ENCODE results near the gene TCTA. TPM values are rescaled to one million over a fixed set of nuclear protein-coding genes. Genes with fewer than 3 reads are reported as not detected.
"Not testable (repeated sequence)": the region's sequence is repeated elsewhere in the genome, so short reads cannot be mapped to it uniquely, and the experiment has no call there.

TCTA gene, protein sequence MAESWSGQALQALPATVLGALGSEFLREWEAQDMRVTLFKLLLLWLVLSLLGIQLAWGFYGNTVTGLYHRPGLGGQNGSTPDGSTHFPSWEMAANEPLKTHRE
- 10.1 TPM for polyA plus RNA-seq (2012; ENCODE audit: insufficient read depth, insufficient read length)

DNA sequence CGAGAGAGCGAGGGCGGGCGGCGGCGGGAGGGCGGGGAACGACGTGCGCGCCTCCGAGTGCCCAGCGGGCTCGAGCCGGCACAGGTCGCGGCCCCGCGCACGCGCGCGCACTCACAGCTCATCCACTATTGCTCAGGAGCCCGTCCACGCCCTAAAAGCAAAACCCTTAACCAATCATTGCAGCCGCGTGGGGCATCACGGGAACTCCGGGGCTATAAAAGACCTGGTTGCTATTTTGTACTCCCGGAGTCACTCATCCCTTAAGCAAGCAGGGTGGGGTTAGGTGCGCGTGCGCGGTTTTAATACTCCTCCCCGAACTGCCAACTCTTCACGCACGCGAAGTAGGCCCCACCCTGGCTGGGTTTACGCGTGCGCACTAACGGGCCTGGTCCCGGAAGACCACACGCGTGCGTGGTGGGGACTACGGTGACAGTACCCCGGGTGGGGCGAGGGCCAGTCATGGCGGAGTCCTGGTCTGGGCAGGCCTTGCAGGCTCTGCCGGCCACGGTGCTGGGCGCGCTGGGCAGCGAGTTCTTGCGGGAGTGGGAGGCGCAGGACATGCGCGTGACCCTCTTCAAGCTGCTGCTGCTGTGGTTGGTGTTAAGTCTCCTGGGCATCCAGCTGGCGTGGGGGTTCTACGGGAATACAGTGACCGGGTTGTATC, at the start of gene TCTA, which contains the start of gene RHOA:
Gene TCTA, plus strand, starts transcription at position 456 of the 664 bp plus-strand sequence. Its CDS starts 4 bp downstream, at position 460.
Gene RHOA, minus strand, starts transcription at position 9 of the 664 bp plus-strand sequence. CDS start 36,387 bp downstream, outside the sequence.
- DNase-seq (ENCODE audit: low read depth, low spot score), result peak; percentile 100
- peak within 1 kb of the TSS; percentile 96 for H3K4me3 ChIP-seq (ENCODE audit: low read length)

DNA sequence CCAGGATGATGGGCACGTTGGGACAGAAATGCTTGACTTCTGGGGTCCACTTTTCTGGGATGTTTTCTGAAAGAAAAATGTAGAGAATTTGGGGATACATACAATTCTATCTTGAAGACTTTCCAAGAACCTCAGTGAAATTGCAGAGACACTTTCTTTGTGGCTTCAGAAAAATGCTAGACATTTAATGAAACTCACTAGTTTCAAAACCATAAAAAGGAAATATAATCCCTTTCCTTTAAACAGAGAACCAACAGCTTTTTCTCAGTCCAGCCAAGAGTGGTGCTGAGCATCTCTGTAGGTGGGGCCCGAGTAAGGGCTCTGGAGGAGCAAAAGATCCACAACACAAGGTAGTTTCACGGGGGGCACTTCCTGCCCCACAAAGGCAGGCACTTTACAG, 49.7 kb upstream of the TCTA start:
- no peak for DNase-seq (ENCODE audit: low read depth, low spot score)
- no peak overlapping the region for H3K4me3 ChIP-seq (ENCODE audit: low read length)

DNA sequence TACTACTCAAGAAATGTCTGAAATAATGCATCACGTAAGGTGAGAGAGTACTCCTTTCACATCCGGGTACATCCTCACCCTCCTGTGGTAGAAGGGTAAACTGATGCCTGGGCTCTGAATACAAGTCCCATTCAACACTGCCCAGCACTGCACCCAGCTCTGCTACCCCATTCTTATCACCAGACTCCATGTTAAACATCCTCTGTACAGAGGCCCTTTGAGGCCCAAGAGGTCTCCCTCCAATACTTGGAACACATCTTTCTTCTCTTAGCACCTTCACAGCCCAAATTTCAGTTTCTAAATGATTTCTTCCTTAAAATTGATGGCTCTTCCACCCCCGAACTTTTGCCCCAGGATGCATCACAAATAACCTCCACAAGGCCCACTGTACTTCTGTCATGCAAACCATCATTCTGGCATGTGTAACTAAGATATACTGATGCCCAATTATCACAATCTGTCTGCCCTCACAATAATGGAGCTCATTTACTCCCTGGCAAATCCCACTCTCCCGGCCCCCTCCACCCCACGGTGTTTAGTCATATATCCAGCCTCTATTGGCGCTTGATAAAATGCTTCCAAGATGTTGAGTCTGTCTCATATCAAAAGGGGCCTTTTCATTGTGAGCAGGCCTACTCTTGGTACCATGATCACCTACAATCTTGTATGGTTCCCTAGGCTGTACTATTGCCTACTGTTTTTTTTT, 41.5 kb upstream of the TCTA start:
- no peak overlapping the region for H3K4me3 ChIP-seq (ENCODE audit: low read length)

DNA sequence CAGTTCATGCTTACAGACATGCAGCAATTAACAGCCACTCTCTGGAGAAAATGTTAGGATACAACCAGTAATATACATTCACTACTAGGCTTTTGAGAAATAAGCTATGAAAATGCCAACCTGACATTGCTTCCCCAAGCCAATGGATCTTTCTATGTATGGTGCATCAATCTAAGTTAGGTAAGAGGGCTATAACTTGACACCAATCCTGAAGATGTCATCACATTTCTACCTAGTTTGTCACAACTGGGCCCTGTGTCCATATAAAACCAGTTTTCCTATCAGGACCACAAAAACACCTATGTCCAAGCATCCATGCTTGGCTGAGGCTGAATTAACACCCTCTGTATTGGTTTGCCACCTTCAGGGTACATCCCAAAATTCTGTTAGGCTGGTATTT, 40.3 kb upstream of the TCTA start:
- no peak overlapping the region for H3K4me3 ChIP-seq (ENCODE audit: low read length)
- DNase-seq (ENCODE audit: low read depth, low spot score), result no peak

More for the DNA sequence above, 41.5 kb upstream of the TCTA start:
- no peak for DNase-seq (ENCODE audit: low read depth, low spot score)

DNA sequence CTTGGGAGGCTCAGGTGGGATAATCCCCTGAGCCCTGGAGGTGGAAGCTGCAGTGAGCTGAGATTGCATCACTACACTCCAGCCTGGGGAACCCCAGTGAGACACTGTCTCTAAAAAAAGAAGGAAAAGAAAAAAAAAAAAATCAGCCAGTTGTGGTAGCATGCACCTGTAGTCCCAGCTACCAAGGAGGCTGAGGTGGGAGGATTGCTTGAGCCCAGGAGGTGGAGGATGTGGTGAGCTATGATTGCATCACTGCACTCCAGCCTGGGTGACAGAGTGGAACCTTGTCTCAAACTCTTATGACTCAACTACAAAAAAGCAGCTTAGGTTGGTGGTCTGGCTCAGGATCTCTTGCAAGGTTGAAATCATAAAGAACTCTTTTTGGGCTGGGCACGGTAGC, 34.7 kb upstream of the TCTA start:
- no peak overlapping the region for H3K4me3 ChIP-seq (ENCODE audit: low read length)
- DNase-seq (ENCODE audit: low read depth, low spot score), result peak; percentile 81

DNA sequence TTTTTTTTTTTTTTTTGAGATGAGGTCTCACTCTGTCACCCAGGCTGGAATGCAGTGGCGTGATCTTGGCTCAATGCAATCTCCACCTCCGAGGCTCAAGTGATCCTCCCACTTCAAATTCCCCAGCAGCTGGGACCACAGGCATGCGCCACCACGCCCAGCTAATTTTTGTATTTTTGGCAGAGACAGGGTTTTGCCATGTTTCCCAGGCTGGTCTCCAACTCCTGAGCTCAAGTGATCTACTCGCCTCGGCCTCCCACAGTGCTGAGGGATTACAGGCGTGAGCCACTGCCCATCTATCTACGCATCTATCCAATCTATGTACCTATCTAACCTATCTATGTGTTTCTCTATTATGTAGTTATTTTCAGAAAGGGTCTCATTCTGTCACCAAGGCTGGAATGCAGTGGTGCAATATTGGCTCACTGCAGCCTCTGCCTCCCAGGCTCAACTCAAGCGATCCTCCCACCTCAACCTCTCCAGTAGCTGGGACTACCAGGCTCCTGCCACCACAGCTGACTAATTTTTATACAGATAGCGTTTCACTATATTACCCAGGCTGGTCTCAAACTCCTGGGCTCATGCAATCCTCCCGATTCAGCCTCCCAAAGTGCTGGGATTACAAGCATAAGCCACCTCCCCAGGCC, 33.9 kb upstream of the TCTA start:
- DNase-seq (ENCODE audit: low read depth, low spot score), result no peak
- H3K4me3 ChIP-seq (ENCODE audit: low read length), result no peak overlapping the region

DNA sequence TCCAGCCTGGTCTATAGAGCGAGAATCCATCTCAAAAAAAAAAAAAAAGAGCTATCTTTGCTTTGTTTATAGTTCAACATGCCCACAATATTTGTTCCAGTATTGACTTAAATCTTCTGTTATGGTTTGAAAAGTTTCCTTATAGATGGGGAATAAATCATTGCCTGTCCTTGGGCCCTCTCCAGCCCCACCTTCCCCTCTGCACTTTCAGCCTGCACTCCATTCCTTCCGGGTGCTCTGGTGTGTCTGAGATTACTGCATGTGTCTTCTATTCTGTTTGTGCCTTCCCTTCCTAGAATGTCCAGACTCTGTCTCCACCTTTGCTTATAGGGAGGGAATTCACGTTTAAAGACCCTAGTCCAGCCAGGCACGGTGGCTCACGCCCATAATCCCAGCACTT, 28.8 kb upstream of the TCTA start:
- no peak for DNase-seq (ENCODE audit: low read depth, low spot score)
- H3K4me3 ChIP-seq (ENCODE audit: low read length), result no peak overlapping the region

DNA sequence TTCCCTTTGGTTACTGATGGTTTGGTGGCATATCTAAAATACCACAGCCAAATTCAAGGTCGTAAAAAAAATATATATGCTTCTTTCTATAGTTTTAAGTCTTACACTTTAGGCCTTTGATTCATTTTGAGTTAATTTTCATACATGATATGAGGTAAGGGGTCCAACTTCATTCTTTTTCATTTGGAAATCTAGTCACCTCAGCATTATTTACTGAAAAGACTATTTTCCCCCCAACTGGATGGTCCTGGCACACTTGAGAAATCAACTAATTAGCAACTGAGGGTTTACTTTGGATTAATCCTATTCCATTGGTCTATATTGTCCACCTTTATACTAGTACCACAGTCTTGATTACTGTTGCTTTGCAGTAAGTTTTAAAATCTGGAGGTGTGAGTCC, 26.6 kb upstream of the TCTA start:
- DNase-seq (ENCODE audit: low read depth, low spot score), result no peak
- H3K4me3 ChIP-seq (ENCODE audit: low read length), result no peak overlapping the region

DNA sequence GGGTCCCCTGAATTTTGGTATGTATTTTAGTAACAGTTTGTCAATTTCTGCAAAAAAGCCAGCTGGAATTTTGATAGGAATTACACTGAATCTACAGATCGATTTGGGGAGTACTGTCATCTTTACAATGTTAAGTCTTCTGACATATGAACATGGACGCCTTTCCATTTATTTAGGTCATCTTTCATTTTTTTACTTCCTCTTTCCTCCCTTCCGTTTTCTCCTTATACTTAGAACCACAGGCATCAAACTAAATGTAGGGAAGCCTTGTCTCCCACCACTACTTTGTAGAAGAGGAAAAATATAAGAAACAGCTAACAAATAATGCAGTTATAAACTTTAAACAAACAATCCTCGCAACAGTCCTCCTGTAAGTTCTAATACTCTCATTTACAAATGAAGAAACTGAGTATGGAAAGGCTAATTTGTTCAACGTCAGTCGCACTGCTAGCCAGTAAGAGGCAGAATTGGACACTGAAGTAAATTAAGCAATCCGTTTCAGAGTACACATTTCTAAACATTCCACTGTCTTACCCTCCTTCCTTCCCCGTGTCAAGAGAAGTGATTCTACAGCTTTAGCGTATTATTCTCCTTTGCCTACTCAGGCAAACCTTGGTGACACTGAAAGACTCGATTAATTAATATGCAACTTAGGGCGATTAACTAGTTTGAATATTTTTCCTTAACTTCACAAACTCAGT, 26.0 kb upstream of the TCTA start:
- DNase-seq (ENCODE audit: low read depth, low spot score), result no peak
- H3K4me3 ChIP-seq (ENCODE audit: low read length), result no peak overlapping the region

DNA sequence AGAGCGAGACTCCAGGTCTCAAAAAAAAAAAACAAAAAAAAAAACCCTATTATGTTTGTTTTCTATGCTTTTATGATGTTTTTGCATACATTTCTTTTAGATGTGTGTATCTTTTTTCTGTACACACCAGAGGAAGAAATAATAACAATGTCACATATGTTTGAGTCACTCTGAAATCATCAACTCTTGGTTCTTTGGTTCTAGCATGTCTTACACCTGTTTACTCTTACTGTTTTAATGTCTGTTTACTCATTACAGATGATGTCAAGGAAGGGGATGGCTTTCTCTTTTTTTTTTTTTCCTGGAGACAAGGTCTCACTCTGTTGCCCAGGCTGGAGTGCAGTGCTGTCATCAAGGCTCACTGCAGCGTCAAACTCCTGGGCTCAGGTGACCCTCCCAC, 24.5 kb upstream of the TCTA start:
- no peak for DNase-seq (ENCODE audit: low read depth, low spot score)
- H3K4me3 ChIP-seq (ENCODE audit: low read length), result no peak overlapping the region

DNA sequence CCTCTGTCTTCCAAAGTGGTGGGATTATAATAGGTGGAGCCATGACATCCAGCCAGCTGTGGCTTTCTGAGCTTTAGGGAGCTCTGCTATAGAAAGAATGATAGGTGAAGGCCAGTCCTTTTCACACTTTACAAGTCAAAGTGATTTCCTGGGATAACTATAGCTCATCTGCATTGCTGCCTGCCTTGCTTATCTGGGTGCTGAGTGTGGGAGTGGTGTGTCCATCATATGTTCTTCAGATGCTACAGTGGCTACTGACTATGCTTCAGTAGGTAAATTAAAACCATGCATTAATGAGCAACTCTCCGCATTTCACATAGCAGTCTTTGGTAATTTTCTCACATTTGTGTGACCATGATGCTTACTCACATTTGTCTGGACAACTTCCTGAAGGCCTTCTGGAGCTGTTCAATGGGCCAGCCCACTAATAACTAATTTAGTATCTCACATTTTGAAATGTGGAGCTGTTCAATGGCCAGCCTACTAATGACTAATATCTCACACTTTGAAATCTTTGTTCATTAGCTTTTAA, 23.9 kb upstream of the TCTA start:
- H3K4me3 ChIP-seq (ENCODE audit: low read length), result no peak overlapping the region
- no peak for DNase-seq (ENCODE audit: low read depth, low spot score)

DNA sequence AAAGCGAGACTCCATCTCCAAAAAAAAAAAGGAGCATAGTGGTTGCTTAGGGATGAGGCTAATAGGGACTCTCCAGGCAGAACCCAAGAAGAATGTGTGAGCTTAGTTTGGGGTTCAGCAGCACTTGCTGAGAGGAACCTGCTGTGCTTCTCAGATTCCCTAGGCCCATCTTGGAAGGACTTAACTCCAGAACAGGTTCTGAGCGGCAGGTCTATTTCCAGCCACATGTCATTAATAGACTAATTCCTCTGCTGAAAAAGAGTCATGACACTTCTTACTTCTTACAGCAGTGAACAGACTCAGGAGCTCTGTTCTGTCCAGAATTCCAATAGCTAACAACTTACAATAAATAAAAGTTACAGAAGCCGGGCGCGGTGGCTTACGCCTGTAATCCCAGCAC, 22.9 kb upstream of the TCTA start:
- H3K4me3 ChIP-seq (ENCODE audit: low read length), result no peak overlapping the region
- no peak for DNase-seq (ENCODE audit: low read depth, low spot score)

DNA sequence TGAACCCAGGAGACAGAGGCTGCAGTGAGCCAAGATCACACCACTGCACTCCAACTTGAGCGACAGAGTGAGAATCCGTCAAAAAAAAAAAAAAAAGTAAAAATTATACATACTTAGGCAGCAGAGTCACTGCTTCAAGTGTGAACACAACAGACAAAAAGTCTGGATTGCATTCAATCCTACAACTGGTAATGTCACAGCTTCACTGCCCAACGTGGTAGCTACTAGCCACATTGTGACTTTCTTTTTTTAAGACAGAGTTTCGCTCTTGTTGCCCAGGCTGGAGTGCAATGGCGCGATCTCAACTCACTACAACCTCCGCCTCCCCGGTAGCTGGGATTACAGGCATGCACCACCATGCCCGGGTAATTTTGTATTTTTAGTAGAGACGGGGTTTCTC, 20.9 kb upstream of the TCTA start:
- DNase-seq (ENCODE audit: low read depth, low spot score); H3K4me3 ChIP-seq (ENCODE audit: low read length): not testable (repeated sequence)

DNA sequence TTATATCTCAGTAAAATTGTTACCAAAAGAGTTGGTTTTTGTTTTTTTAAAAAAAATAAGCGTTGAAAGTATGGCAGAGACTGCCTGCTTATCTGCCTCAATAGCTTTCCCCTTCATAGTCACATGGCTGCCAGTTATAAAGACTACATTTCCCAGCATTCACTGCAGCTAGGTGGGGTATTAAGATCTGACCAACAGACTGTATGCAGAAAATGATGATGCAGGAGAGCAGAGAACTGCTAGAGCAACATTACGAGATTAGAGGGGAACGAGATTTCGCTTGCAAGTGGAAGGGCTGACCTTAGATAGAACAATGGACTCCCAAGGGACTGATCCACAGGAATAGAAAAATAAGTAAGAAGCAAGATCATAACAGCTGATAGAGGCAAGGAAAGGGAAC, 14.8 kb upstream of the TCTA start:
- DNase-seq (ENCODE audit: low read depth, low spot score), result no peak
- no peak overlapping the region for H3K4me3 ChIP-seq (ENCODE audit: low read length)

DNA sequence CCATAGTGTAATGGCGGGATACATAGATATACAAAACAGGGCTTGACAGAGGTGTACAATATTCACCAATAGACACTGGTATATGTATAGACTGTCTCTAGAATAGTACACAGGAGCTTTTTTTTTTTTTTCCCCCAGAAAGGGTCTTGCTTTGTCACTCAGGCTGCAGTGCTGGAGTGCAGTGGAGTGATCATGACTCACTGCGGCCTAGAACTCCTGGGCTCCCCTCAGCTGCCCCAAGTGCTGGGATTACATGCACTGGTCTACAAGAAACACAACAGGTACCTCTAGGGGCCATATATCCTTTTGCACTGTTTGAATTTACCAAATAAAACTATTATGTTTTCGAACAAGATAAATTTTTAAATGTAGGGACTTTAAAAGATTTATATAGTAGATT, 12.8 kb upstream of the TCTA start:
- DNase-seq (ENCODE audit: low read depth, low spot score), result no peak

DNA sequence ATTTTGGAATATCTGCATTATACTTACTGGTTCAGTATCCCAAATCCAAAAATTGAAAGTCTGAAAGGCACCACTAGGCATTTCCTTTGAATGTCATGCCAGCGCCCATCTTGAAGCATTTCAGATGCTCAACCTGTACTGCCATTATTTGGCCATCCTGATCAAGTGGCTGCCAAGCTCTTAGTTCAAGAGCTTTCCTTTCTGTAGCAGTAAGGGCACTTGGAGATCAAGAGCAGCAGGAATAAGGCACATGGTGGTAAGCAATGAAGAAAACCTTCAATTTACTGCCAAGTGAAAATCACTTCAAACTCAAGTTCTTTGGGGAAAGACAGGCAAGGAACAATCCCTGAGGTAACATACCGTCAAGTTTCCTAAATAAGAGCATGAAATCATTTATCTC, 10.5 kb upstream of the TCTA start:
- DNase-seq (ENCODE audit: low read depth, low spot score), result no peak
- no peak overlapping the region for H3K4me3 ChIP-seq (ENCODE audit: low read length)

More for the DNA sequence above, 12.8 kb upstream of the TCTA start:
- H3K4me3 ChIP-seq (ENCODE audit: low read length), result no peak overlapping the region

DNA sequence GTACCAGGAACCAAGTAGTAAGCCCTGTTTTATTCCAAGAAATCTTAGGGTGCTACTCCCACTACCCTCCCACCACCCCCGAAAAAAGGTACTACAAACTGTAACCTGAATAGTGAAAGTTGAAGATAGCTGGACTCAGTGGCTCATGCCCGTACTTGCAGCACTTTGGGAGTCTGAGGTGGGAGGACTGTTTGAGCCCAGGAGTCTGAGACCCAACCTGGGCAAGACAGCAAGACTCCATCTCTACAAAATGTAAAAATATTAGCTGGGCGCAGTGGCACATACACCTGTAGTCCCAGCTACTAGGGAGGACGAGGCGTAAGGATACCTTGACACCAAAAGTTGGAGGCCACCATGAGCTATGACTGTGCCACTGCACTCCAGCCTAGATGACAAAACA, 8.3 kb upstream of the TCTA start:
- no peak overlapping the region for H3K4me3 ChIP-seq (ENCODE audit: low read length)
- DNase-seq (ENCODE audit: low read depth, low spot score), result no peak

DNA sequence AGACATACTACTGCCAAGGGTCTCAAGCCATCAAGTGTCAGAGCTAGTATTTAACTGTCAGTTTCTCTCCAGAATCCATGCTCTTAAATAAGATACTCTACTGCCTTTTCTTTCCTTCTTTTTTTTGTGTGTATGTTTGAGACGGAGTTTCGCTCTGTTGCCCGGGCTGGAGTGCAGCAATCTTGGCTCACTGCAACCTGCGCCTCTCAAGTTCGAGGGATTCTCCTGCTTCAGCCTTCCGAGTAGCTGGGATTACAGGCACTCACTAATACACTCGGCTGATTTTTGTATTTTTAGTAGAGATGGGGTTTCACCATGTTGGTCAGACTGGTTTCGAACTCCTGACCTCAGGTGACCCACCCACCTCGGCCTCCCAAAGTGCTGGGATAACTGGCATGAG, 6.7 kb upstream of the TCTA start:
- not testable (repeated sequence) for H3K4me3 ChIP-seq (ENCODE audit: low read length); DNase-seq (ENCODE audit: low read depth, low spot score)

All from Jurkat, Clone E6-1 (cell line).